ENCODE results near the gene NPHP4.

NPHP4 gene

GRCh38 chr1:5992026-5992813 is at the start of gene NPHP4:
NPHP4 (minus strand) TSS chr1:5992425; CDS start chr1:5986289, 6,136 bp downstream.
- peak; percentile 100 for DNase-seq

GRCh38 chr1:6041432-6042062 is 49.3 kb upstream of the NPHP4 start:
- DNase-seq: no peak

- no peak for DNase-seq
These were observed 48.7 kb upstream of the NPHP4 start for GRCh38 chr1:6040861-6041415.

- DNase-seq: no peak
These were observed 48.2 kb upstream of the NPHP4 start for GRCh38 chr1:6040444-6040843.

GRCh38 chr1:6039031-6039430 is 46.8 kb upstream of the NPHP4 start:
- no peak for DNase-seq

GRCh38 chr1:6038603-6039002 is 46.4 kb upstream of the NPHP4 start:
- no peak for DNase-seq

- DNase-seq: no peak
These were observed 45.1 kb upstream of the NPHP4 start for GRCh38 chr1:6037338-6037762.

GRCh38 chr1:6035719-6036118 is 43.5 kb upstream of the NPHP4 start:
- no peak for DNase-seq

- no peak for DNase-seq
These were observed 43.1 kb upstream of the NPHP4 start for GRCh38 chr1:6035303-6035702.

- no peak for DNase-seq
These were observed 42.5 kb upstream of the NPHP4 start for GRCh38 chr1:6034750-6035096.

GRCh38 chr1:6033986-6034749 is 41.9 kb upstream of the NPHP4 start:
- DNase-seq: no peak

- no peak for DNase-seq
These were observed 40.9 kb upstream of the NPHP4 start for GRCh38 chr1:6033124-6033523.

- no peak for DNase-seq
These were observed 38.5 kb upstream of the NPHP4 start for GRCh38 chr1:6030547-6031261.

GRCh38 chr1:6030132-6030531 is 37.9 kb upstream of the NPHP4 start:
- no peak for DNase-seq

GRCh38 chr1:6029351-6029750 is 37.1 kb upstream of the NPHP4 start:
- no peak for DNase-seq

GRCh38 chr1:6028042-6028850 is 36.0 kb upstream of the NPHP4 start:
- no peak for DNase-seq

- no peak for DNase-seq
These were observed 35.4 kb upstream of the NPHP4 start for GRCh38 chr1:6027591-6027990.

- no peak for DNase-seq
These were observed 34.0 kb upstream of the NPHP4 start for GRCh38 chr1:6026095-6026809.

- DNase-seq: no peak
These were observed 33.3 kb upstream of the NPHP4 start for GRCh38 chr1:6025269-6026094.

- no peak for DNase-seq
These were observed 32.2 kb upstream of the NPHP4 start for GRCh38 chr1:6024376-6024775.

All from left hindlimb (tissue), 1 donor.